B cell (primary cell): ENCODE measurements around the gene MMP15. TPM values are rescaled to one million over a fixed set of nuclear protein-coding genes. Genes with fewer than 3 reads are reported as not detected.

Experiments
- ATAC-seq: fragments of 200-7000 bp; cut with Tn5 transposase; one replicate; pipeline ENCODE4 v1.10.0; 2021; ENCODE audit warnings: low read depth, mild to moderate bottlenecking, moderate number of reproducible peaks, moderate library complexity
- CTCF ChIA-PET: fragments of 350-600 bp; sonication (Branson Sonifier 250); formaldehyde crosslinking; loops from one replicate; lab custom pipeline; 2021; ENCODE audit warnings: antibody characterized with exemption, inconsistent platforms; lab: Charles Lee
- POLR2A ChIA-PET: fragments of 350-600 bp; sonication (Branson Sonifier 250); formaldehyde crosslinking; loops from one replicate; lab custom pipeline; 2021; ENCODE audit warnings: antibody characterized with exemption; lab: Charles Lee
- DNase-seq: peaks from one replicate; pipeline ENCODE4 v3.0.0; 2013
- H2AFZ ChIP-seq: 2 replicates; pipeline ENCODE4 v1.6.1; 2012; ENCODE audit warnings: mild to moderate bottlenecking, low read depth, low read length; ENCODE audit not compliant: insufficient read depth, poor library complexity, severe bottlenecking
- H3K27ac ChIP-seq, 2 donors: 1 replicate in 1 of 2; 2 replicates in 1 of 2; pipeline ENCODE4 v1.5.1; 2012 to 2013; ENCODE audit warnings: low read length in 2 of 2, mild to moderate bottlenecking in 2 of 2, moderate library complexity in 1 of 2
- H3K27me3 ChIP-seq, 4 experiments: fragments of 200-600 bp in 1 of 4; sonication (generic) in 1 of 4; replicated peaks in 1 of 4; 1 replicate in 2 of 4; 2 replicates in 2 of 4; pipeline versions ENCODE4 v1.6.1 to v1.7.0; 2013 to 2016; ENCODE audit warnings: low read length in 3 of 4, mild to moderate bottlenecking in 2 of 4, mixed read lengths in 1 of 4, moderate library complexity in 1 of 4; ENCODE audit not compliant: insufficient read depth in 4 of 4, control insufficient read depth in 3 of 4; ENCODE audit errors: control extremely low read depth in 1 of 4
- H3K36me3 ChIP-seq, 2 experiments: replicated peaks in 1 of 2; 1 replicate in 1 of 2; 2 replicates in 1 of 2; pipeline versions ENCODE4 v1.6.1 to v1.7.1; 2013; ENCODE audit warnings: low read length in 1 of 2; ENCODE audit not compliant: insufficient read depth in 2 of 2, control insufficient read depth in 1 of 2; ENCODE audit errors: control extremely low read depth in 1 of 2, extremely low read depth in 1 of 2
- H3K4me1 ChIP-seq, 2 donors: fragments of 200-600 bp in 1 of 2; sonication (generic) in 1 of 2; 1 replicate in 1 of 2; 2 replicates in 1 of 2; pipeline versions ENCODE4 v1.5.1 to v1.6.1; 2013 to 2017; ENCODE audit warnings: low read length in 2 of 2; ENCODE audit not compliant: control insufficient read depth in 2 of 2, insufficient read depth in 2 of 2
- H3K4me2 ChIP-seq: replicated peaks from 2 replicates; pipeline ENCODE3; 2012; ENCODE audit warnings: mild to moderate bottlenecking, low read depth, low read length; ENCODE audit not compliant: poor library complexity, severe bottlenecking
- H3K4me3 ChIP-seq, 5 experiments: fragments of 200-600 bp in 1 of 5; sonication (generic) in 1 of 5; 1 replicate in 3 of 5; 2 replicates in 2 of 5; pipeline versions ENCODE4 v1.5.1 to v1.7.0; 2011 to 2016; ENCODE audit warnings: low read length in 4 of 5, mild to moderate bottlenecking in 4 of 5, low read depth in 2 of 5, control low read depth in 1 of 5, moderate library complexity in 1 of 5; ENCODE audit not compliant: insufficient read depth in 1 of 5; ENCODE audit errors: control extremely low read depth in 1 of 5, extremely low read depth in 1 of 5
- H3K79me2 ChIP-seq: fragments of 200-600 bp; sonication (generic); one replicate; pipeline ENCODE4 v1.6.0; 2016; ENCODE audit warnings: low read length; ENCODE audit not compliant: control insufficient read depth, insufficient read depth
- H3K9ac ChIP-seq: fragments of 200-600 bp; sonication (generic); 2 replicates; pipeline ENCODE4 v1.6.1; 2017; ENCODE audit warnings: mild to moderate bottlenecking, low read length, moderate library complexity
- H3K9me3 ChIP-seq, 3 donors: one replicate each; pipeline versions ENCODE4 v1.6.1 to v1.7.1; 2013; ENCODE audit warnings: low read length in 2 of 3; ENCODE audit not compliant: control insufficient read depth in 2 of 3, insufficient read depth in 1 of 3; ENCODE audit errors: control extremely low read depth in 1 of 3
- H4K20me1 ChIP-seq: 2 replicates; pipeline ENCODE4 v1.6.0; 2012; ENCODE audit warnings: mild to moderate bottlenecking, low read length; ENCODE audit not compliant: insufficient read depth, control insufficient read depth, poor library complexity, severe bottlenecking
- H3K27ac Mint-ChIP-seq: one replicate; pipeline ENCODE4 v1.8.0; 2021; ENCODE audit warnings: mixed read lengths
- H3K27me3 Mint-ChIP-seq: one replicate; pipeline ENCODE4 v1.8.0; 2021; ENCODE audit warnings: mixed read lengths
- H3K4me1 Mint-ChIP-seq: one replicate; pipeline ENCODE4 v1.8.0; 2021; ENCODE audit warnings: mixed read lengths
- H3K4me3 Mint-ChIP-seq: one replicate; pipeline ENCODE4 v1.8.0; 2021; ENCODE audit warnings: mixed read lengths
- H3K9me3 Mint-ChIP-seq: one replicate; pipeline ENCODE4 v1.8.0; 2022; ENCODE audit warnings: mixed read lengths; ENCODE audit not compliant: insufficient read depth
- EZH2 ChIP-seq: IDR thresholded peaks from 2 replicates; pipeline ENCODE4 v1.6.1; 2012; ENCODE audit warnings: borderline replicate concordance, low read depth, mild to moderate bottlenecking, moderate library complexity, low read length; ENCODE audit not compliant: insufficient read depth, poor library complexity, severe bottlenecking
- WGBS: methylation state at CpG from one replicate; pipeline ENCODE4 v1.1.5; 2013; ENCODE audit warnings: missing lambda C conversion rate; ENCODE audit not compliant: insufficient coverage; 5-methylcytosine and 5-hydroxymethylcytosine counted together
- intact Hi-C: fragments of 100-400 bp; cut with micrococcal nuclease; formaldehyde crosslinking; loops from one replicate; pipeline ENCODE4 v1.10.0; 2022
- polyA plus RNA-seq: library from polyadenylated mRNA; depleted of rRNA; stranded (reverse); fragments of >200 nt; gene quantifications from 2 replicates; pipeline ENCODE4 v1.2.3, GENCODE V29; 2012
- total RNA-seq, 2 donors: library from RNA; stranded (reverse); fragments of 120-200 nt in 1 of 2; gene quantifications; 1 replicate in 1 of 2; 2 replicates in 1 of 2; pipeline versions ENCODE4 v1.2.3 to v1.2.4, GENCODE V29; 2013 to 2022
- TF ChIP-seq, protein P1 (sequence below): fragments of 200-600 bp; IDR thresholded peaks from one replicate; pipeline ENCODE4 v1.8.0; 2022; ENCODE audit warnings: antibody characterized with exemption, mild to moderate bottlenecking

Gene MMP15
- total and polyA plus RNA-seq, 2 donors (not counting 1 experiment from before 2014, with no cell fraction given), result not detected

DNA sequence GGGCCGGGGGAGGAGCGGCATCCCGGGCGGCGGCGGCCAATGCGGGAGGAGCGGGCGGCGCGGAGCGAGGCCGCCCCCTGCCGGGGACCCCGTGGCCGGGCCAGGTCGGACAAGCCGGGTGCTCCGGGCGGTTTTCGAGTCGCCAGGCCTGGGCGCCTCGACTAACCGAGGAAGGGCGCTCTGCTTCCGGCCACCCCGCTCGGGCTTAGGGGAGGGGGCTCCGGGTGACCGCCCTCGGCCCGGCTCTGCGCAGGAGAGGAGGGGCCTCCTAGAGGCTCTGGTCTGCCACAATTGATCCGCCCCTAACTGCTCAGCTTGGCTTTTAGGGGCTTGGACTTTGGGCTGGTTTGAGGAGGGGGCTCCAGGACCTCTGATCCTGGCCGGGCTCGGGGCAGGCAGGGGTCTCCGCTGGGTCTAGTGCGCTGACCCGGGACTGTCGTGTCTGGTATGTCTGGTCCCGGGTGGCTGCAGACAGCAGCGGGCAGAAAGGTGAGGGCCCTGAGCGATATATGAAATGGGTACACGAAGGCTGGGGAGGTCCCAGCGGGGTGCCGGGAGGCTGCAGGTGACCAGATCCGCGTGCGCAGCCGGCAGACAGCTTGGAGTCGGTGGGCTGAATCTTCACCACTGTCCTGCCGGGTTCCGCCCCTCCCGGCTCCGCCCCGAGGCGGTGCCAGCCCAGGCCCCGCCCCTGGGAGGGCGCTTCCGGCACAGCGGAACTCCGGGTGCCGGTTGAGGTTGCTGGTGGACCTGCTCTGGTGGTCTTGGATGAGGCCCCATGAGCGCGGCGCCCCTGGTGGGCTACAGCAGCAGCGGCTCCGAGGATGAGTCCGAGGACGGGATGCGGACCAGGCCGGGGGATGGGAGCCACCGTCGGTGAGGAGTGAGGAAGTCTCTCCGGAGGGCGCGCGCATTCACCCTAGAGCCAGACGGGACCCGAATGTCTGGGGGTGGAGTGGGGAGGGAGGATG is 24.6 kb upstream of the MMP15 start, which contains the start of gene USB1:
TSS of gene USB1 (plus strand) at position 702 of the 971 bp plus-strand sequence. CDS start at position 779, 77 bp downstream.
- peaks cover 34% of the 10 kb centered on the region for H3K4me1 Mint-ChIP-seq
- WGBS, result under 1% methylated on average over 80 of the region's 81 CpGs

More for the DNA sequence above, 24.6 kb upstream of the MMP15 start, which contains the start of gene USB1:
- Histone ChIP-seq H4K20me1 (peaks cover 22% of the 10 kb centered on the region), H3K36me3 (peaks cover 0 to 23% of the 10 kb centered on the region in 2 experiments), H3K4me2 (peak within 1 kb of the TSS; percentile 100), H3K79me2 (peaks cover 13% of the 10 kb centered on the region), H3K9me3 (no peaks in the 10 kb centered on the region), H3K4me3 (peak within 1 kb of the TSS; percentile 48 to 95 (median 88)), H3K27ac (peak within 1 kb of the TSS; percentile 86 to 87), H3K27me3 (no peaks in the 10 kb centered on the region), H3K9ac (peak within 1 kb of the TSS; percentile 90), H3K4me1 (peaks cover 16 to 26% of the 10 kb centered on the region in 2 donors), H2AFZ (peak within 1 kb of the TSS; percentile 83)
- ChIA-PET CTCF (interaction anchor here (0.6 to 2.7 kb wide), 11 partner anchors 12 to 410 kb away, joined by 3 to 15 read pairs (median 4); partner anchors contain the start of genes CFAP20 and KATNB1), POLR2A (interaction anchor here (0.5 to 1.2 kb wide), 4 partner anchors 128 to 990 kb away, joined by 3 to 6 read pairs (median 5); partner anchors contain the start of gene CFAP20)
- intact Hi-C loops, result loop anchor here (1.0 to 10.0 kb wide), 10 partner anchors 16 to 814 kb away; partner anchors contain the start of genes ARL2BP, CCDC102A, CFAP20 and CSNK2A2
- Mint-ChIP-seq H3K4me3 (peak within 1 kb of the TSS; percentile 97), H3K27me3 (no peaks in the 10 kb centered on the region), H3K27ac (peak within 1 kb of the TSS; percentile 96), H3K9me3 (no peaks in the 10 kb centered on the region)
- ATAC-seq (peak; percentile 83), DNase-seq (peak; percentile 93)
- TF ChIP-seq, protein P1, sequence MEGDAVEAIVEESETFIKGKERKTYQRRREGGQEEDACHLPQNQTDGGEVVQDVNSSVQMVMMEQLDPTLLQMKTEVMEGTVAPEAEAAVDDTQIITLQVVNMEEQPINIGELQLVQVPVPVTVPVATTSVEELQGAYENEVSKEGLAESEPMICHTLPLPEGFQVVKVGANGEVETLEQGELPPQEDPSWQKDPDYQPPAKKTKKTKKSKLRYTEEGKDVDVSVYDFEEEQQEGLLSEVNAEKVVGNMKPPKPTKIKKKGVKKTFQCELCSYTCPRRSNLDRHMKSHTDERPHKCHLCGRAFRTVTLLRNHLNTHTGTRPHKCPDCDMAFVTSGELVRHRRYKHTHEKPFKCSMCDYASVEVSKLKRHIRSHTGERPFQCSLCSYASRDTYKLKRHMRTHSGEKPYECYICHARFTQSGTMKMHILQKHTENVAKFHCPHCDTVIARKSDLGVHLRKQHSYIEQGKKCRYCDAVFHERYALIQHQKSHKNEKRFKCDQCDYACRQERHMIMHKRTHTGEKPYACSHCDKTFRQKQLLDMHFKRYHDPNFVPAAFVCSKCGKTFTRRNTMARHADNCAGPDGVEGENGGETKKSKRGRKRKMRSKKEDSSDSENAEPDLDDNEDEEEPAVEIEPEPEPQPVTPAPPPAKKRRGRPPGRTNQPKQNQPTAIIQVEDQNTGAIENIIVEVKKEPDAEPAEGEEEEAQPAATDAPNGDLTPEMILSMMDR, result peak; percentile 71
- TF ChIP-seq EZH2, result no peak
